ENCODE data around the gene CDC34.
"Not testable (repeated sequence)": the region's sequence is repeated elsewhere in the genome, so short reads cannot be mapped to it uniquely, and the experiment has no call there.

CDC34 gene

DNA sequence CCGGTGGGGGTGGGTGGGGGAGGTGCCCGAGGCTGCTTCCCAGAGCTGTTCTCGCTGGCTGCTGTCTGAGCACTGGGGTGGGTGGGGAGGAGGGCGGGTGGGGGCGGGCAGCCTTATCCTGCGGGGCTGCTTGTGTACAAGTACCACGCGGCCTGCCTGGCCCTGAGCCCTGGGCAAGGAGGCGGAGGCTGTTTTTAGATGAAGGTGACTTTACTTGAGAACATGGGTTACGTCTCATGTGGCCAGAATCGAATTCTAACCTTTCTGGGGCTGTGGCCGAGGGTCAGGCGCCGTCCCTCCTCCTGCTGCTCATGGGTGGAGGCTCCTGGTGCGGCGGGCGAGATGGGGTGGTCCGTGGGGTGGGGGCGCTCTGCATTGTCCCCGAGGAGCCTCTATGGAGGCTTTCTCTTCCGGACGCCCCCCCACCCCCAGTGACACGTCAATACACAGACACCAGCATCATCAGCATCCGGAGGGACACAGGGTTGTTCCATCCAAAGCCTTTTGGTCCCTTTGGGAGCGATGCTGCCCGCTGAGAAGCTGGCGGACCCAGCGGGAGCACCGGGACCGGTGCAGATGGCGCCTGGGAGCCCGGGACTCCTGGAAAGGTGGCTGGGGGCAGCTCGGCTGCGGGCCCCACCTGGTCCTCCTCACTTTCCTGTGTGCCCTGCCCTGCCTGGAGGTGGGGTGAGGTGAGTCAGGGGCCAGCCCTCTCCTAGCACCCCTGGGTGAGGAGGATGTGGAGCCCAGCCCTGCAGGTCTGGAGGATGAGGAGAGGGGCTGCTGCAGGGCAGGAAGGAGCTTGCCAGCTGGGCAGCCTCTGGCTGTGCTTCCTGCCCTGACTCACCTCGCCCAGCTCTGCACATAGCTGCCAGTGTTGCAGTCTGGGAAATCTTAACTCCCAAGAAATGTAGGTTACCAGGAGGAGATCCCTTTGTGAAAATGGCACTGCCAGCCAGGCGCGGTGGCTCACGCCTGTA lies 44.3 kb downstream of the CDC34 start:
- DNase-seq: no peak

DNA sequence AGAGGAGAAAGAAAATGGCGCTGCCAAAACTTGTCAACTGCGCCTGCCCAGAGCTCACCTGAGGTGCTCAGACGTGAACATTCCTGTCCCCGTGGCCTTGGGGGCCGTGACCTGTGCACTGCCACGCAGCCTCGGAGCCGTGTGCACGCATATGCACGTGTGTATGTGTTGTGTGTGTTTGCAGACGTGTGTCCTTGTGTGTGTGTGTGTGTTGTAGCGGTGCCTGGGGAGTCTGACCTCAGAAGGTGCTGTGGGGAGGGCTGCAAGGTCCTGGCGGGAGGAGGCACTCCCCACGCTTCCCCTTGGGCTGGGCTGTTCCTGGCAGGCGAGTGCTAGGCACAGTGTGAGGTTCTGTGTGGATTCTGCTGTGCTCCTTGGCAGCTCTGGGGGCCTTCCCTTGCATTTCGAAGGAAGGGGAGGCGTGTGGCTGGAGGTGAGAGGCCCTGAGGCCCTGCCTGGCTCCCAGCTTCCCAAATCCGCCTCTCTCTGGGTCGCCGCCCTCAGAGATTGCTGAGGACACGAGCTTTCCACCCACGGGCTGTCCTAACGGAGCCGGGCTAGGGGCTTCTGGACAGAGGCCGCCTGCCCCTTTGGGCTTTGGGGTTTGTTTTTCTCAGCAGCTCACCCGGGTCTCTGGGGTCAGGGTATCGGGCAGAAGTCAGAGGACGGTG lies 45.3 kb downstream of the CDC34 start:
- no peak for DNase-seq

DNA sequence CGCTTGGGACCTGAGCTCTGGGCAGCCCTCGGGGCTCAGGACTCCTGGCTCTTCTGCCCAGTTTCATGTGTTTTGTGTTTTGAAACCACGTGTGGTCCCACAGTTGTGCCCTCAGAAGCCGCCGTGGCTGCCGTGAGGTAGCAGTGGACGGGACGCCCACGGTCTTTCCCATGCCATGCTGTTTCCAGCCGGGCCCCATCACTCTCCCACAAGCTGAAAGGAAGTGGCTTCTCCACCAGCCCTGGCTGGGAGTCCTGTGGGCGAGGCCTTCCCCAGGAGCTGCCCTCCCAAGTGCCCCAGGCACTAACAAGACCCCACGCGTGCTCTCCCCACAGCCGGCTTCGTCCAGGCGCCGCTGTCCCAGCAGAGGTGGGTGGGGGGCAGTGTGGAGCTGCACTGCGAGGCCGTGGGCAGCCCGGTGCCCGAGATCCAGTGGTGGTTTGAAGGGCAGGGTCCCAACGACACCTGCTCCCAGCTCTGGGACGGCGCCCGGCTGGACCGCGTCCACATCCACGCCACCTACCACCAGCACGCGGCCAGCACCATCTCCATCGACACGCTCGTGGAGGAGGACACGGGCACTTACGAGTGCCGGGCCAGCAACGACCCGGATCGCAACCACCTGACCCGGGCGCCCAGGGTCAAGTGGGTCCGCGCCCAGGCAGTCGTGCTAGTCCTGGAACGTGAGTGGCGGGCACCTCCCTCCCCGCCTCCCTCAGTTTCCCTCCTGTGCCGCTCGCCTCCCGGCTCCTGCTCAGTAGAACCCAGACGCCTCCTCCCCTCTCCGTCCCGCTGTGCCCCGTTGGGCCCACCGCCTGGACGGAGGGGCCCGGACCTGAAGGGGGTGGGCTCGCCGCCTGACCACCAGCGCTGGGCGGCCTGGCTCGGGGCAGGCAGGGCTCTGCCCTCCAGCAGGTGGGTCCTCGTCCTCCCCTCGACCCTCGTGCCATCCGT lies 46.2 kb downstream of the CDC34 start:
- no peak for DNase-seq

DNA sequence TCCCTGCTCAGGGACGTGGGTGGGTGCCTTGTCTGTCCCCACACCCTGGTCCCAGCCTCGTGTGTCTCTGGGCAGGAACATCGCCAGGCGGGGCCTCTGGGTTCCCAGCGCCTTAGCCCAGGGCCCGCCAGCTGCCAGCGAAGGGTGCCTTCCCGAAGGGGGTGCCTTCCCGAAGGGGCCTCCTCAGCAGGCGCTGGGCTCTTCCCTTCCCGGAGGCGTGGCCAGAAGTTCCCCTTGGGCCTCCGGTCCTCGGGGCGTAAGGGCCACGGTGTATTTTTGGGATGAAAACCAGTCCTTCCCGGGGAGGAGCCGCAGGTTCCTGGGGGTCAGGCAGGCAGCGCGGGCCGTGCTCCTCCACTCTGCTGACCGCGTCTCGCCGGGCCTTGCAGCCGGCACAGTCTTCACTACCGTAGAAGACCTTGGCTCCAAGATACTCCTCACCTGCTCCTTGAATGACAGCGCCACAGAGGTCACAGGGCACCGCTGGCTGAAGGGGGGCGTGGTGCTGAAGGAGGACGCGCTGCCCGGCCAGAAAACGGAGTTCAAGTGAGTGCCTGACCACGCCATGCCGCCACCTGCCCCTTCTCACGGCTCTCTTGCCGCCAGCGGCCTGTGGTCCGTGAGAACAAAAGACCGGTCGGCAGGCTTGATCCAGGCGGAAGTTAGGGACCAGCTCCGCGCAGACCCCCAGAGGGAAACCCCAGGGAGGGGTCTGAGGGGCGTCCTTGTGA lies 47.7 kb downstream of the CDC34 start:
- no peak for DNase-seq

DNA sequence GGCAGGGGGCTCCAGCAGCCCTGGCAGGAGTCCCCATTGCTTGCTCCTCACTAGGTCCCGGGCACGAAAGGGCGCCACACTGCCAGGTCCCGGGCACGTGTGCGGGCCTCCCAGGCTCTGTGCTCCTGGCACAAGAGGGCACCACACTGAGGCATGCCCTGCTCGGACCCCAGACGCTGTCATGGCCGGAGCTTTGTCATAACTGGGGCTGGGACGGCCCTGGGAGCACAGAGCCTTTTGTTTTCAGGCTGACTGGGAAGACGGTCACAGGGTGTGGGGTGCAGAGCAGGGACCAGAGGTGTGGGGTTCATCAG lies 48.2 kb downstream of the CDC34 start:
- no peak for DNase-seq

DNA sequence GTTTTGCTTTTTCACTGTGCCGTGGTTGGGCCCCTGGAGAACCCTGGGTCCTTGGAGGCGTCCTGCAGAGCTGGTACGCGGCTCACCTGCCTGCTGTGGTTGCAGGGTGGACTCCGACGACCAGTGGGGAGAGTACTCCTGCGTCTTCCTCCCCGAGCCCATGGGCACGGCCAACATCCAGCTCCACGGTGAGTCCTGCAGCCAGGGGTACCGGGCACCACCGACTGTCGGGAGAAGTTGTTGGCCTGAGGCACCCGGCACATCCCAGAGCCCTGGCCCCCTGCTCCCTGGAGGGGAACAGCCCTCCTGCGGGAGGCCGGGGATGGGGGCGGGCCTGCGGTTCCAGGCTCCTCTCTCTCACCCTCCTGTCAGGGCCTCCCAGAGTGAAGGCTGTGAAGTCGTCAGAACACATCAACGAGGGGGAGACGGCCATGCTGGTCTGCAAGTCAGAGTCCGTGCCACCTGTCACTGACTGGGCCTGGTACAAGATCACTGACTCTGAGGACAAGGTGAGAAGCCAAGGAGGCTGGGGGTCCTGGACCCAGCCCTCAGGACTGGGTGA lies 48.8 kb downstream of the CDC34 start:
- DNase-seq: no peak

DNA sequence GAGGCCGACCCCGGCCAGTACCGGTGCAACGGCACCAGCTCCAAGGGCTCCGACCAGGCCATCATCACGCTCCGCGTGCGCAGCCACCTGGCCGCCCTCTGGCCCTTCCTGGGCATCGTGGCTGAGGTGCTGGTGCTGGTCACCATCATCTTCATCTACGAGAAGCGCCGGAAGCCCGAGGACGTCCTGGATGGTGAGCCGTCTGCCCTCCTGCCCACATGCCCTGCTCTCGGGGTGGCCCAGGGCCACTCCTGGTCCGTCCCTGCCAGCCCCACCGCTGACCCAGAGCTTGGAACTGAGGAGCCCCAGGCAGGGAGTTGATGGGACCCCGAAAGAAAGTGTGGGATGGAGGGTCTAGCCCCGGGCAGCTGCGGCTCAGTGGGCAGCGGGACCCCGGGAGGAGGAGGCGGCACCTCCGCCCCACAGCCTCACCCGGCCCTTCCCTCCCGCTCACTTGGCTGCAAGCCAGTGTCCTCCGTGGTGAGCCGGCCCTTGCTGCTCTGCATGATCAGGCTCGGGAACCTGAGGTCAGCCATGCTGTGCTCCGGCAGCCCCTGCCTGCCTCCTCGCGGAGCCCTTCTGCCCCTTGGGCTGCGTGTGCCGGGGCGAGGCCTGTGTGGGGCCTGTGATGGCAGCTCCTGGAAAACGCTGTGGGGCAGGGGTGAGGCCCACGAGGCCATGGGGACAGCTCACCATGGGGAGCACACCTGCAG lies 50.0 kb downstream of the CDC34 start:
- no peak for DNase-seq

DNA sequence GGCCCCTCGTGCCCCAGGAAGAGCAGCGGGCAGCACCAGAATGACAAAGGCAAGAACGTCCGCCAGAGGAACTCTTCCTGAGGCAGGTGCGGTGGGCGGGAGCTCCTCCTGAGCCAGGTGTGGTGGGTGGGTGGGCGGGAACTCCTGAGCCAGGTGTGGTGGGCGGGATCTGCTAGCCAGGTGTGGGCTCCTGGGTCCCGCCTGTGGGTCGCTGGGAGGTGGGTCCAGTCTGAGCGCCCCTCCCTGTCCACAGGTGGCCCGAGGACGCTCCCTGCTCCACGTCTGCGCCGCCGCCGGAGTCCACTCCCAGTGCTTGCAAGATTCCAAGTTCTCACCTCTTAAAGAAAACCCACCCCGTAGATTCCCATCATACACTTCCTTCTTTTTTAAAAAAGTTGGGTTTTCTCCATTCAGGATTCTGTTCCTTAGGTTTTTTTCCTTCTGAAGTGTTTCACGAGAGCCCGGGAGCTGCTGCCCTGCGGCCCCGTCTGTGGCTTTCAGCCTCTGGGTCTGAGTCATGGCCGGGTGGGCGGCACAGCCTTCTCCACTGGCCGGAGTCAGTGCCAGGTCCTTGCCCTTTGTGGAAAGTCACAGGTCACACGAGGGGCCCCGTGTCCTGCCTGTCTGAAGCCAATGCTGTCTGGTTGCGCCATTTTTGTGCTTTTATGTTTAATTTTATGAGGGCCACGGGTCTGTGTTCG lies 51.1 kb downstream of the CDC34 start:
- no peak for DNase-seq

DNA sequence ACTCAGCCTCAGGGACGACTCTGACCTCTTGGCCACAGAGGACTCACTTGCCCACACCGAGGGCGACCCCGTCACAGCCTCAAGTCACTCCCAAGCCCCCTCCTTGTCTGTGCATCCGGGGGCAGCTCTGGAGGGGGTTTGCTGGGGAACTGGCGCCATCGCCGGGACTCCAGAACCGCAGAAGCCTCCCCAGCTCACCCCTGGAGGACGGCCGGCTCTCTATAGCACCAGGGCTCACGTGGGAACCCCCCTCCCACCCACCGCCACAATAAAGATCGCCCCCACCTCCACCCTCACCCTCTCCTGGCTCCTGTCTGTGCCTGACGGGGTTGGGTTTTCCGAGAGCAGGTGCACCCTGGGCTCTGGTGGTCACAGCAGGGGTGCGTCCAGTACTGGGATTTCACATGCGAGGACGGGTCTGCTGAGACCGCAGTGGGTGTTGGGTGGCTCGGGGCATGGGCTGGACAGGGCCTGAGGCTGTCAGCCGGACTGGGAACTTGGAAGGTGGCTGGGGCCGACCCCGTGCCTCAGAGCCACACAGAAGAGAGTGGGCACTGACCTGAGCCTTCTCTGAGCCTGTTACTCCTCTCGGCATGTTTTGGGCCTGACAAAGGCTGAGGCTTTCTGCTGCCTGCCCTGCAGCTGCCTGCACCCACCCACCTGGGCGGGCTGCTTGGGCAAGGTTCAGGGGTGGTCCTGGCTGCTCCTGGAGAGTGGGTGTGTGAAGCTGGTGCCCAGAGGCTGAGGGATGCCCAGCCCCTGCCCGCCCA lies 51.8 kb downstream of the CDC34 start:
- no peak for DNase-seq

DNA sequence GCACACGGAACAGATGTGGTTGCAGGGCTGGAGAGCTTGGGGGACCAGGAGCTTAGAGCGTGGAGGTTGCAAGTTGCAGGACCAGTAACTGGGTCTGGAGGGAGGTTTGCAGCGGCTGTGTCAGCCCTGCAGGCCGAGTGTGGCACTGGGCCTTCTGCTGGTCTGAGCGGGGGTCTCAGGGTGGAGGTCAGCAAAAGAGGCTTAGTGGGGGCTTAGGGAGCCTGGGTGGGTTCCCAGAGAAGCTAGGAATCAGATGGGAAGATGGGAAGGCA lies 52.3 kb downstream of the CDC34 start:
- no peak for DNase-seq

DNA sequence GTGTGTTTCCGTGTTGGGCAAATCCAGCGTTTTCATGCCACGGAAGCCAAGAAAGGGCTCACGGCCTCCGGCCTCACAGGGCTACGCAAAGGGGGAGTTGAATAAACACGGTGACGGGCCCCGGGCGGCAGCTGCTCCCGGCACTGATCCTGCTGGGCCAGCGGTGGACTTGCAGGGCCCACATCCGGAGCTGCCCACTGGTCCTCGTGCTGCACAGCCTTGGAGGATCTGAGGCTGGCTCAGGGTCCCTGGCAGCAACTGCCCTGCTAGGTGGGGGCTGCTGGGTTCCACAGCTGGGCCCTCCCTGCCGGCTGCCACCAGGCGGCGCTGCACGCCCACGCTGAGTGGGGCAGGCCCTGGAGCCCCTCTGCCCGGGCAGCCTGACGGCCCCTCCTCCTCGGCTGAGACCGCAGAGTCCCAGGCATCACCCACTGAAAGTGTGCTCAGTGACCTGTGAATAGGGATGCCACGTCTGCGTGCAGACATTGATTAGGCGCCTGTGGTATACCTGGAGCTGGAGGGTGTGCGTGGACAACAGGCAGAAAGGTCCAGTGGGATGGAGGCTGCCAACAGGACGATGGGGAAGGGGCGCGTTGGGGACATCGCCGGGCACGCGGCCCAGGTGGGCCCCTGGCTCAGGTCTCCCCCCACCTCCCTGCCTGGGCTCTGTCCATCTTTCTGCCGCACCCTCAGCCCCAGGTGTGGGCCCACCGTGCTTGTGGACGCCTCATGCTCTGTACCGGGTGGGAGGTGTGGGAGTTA lies 52.9 kb downstream of the CDC34 start:
- DNase-seq: peak; percentile 31

DNA sequence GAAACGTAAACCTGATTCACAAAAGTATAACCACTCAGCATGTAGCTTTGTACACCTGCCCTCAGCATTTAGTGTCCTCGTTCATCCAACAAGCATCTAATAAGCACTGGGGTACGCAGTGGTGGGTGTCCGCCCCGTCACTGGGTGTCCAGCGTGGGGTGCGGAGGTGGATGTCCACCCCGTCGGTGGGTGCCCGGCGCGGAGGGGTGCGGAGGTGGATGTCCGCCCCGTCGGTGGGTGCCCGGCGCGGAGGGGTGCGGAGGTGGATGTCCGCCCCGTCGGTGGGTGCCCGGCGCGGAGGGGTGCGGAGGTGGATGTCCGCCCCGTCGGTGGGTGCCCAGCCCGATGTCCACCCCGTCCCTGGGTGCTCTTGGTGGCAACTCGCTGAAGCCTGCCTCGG lies 53.6 kb downstream of the CDC34 start:
- not testable (repeated sequence) for DNase-seq

DNA sequence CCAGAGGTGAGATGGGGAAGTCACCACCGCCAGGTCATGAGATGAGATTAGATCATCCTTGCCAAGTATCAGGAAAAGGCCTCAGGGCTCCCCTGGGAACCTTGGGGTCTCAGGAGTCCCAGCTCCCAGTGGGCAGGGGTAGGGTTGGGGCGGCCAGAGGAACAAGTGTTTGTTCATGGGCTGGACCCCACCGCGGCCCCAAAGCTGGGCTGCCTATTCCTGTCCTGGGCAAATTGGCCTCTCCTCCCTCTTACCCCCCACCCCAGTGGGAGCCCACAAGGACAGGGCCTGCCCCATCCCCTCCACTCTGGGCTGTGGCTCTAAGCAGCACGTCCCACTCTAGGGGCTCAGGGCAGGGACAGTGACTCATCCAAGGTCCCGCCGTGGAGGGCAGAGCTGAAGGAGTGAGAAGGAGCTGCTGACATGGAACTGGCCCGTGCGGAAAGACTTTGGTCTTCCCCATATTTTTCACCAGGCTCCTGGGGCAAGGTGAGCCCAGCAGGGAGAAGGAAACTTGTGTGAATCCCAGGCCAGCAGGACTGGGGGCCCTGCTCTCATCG lies 54.1 kb downstream of the CDC34 start:
- DNase-seq: no peak

DNA sequence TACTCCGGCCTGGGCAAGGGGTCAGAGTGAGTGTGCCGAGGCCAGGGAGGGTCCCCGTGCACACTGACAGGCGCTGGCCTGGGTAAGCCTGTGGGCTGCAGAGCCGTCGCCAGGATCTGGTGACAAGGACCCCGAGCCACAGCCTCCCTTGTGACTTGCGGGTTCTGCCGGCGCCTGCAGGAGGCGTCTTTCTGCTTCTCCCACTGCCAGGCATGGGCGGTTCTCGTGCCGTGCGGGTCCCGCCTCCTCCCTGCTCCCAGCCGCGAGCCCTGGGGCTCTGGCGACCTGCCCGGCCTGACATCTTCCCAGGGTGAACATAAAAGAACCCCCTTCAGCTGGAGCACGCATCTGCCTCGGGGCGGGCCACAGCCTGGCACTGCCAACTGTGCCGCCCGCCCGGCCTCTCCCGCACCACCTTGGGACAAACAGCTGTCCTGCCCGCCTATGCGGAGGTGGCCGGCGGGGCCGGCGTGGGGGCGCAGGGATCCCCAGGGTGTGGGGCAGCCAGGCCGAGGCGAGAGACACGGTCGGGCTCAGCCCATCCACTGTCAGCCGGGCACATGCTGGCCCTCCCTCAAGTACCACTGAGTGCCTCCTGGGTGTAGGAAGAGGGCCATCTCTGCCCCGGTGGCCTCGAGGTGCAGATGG lies 56.7 kb downstream of the CDC34 start:
- peak; percentile 92 for DNase-seq

DNA sequence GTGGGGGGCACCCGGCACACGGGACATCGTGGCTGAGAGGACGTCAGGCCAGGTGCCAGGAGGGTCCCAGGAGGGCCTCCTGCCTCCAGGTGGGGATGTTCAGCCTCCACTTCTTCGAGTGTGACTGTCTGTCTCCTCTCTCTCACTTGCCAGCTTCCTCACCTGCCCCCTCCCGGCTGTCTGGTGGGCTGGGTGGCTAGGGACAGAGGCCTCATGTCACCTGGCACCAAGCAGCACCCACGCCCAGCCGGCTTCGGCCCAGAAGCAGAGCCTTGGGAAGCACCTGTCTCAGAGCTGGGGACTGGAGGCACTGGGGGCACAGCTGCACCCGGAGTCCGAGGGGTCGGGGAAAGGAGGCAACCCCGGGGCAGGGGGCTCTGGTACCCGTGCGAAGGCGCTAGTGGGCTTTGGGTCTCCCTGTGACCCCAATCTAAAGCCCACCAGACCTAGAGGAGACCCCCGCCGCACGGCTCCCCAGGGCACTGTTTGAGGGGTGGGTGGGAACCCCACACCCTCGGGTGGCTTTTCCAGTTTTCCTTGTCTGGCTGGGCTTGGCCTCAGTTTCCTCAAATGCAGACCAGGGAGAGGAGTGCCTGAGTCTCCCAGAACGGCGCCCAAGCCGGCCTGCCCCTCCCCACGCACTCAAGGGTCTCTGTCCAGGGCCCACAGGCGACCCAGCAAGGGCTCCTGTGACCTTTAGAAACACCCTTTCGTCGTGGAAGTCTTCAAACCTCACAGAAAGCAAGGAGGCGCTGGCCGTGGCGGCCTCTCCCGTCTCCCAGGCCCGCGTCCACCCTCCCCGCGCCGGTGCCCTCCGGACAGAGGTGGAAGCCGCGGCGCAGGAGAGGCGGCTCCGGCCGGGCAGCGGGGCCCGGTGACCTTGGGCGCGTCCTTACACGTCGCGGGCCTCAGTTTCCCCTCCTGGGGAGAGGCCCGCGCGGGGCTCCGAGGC lies 57.5 kb downstream of the CDC34 start:
- DNase-seq: peak; percentile 47

DNA sequence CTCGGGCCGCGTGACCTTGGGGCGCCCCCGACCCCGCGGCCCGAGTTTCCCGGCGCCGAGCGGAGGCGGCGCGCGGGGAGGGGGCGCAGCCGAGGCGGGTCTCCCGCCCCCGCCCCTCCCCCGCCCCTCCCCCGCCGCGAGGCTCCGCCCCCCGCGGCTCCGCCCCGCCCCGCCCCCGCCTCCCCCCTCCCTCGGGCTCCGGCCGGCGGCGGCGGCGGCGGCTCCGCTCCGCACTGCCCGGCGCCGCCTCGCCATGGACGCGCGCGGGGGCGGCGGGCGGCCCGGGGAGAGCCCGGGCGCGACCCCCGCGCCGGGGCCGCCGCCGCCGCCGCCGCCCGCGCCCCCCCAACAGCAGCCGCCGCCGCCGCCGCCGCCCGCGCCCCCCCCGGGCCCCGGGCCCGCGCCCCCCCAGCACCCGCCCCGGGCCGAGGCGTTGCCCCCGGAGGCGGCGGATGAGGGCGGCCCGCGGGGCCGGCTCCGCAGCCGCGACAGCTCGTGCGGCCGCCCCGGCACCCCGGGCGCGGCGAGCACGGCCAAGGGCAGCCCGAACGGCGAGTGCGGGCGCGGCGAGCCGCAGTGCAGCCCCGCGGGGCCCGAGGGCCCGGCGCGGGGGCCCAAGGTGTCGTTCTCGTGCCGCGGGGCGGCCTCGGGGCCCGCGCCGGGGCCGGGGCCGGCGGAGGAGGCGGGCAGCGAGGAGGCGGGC lies 58.3 kb downstream of the CDC34 start, which contains the start of gene HCN2:
HCN2 (plus strand) TSS at position 189 of the 703 bp plus-strand sequence; CDS start at position 254, 65 bp downstream.
- no peak for DNase-seq

DNA sequence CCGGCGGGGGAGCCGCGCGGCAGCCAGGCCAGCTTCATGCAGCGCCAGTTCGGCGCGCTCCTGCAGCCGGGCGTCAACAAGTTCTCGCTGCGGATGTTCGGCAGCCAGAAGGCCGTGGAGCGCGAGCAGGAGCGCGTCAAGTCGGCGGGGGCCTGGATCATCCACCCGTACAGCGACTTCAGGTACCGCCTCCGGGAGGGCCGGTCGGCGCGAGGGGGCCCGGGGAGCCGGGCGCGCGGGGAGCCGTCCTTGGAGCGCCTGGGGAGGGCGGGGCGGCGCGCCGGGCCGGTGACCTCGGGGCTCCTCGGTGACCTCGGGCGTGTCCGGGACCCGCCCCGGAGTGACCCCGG lies 58.8 kb downstream of the CDC34 start:
- no peak for DNase-seq

All from NCI-H1436 (cell line).